ENCODE results near the gene CLEC1A. TPM values are rescaled to one million over a fixed set of nuclear protein-coding genes. Genes with fewer than 3 reads are reported as not detected.

The CLEC1A gene
- total and polyA plus RNA-seq, 12 donors = 1.4 to 5.6 (median 3.3) TPM

DNA sequence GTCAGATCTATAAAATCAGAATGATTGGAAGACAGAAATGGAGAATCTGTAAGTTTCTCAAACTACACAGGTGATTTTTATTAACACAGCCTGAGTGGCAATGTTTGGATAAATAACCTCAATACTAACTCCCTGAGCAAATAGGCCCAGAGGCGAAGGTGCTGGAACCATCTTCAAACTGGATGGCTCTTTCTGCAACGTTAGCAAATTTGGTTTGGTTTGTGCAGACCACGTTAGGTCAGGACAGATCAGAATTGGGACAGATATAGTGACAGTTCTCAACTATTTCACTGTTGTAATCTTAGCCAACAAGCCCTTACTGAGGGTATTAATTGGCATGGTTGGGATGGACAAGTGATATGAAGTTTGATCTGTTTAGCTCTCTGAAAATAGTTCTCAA lies 77.4 kb downstream of the CLEC1A start:
- intact Hi-C loops (cut with DNase I) = no loop called here
- 58 to 81% (median 80%) methylated on average over 3 of the region's 3 CpGs for WGBS, 4 donors

More for the DNA sequence above, 77.4 kb downstream of the CLEC1A start:
- TF ChIP-seq, protein P1, sequence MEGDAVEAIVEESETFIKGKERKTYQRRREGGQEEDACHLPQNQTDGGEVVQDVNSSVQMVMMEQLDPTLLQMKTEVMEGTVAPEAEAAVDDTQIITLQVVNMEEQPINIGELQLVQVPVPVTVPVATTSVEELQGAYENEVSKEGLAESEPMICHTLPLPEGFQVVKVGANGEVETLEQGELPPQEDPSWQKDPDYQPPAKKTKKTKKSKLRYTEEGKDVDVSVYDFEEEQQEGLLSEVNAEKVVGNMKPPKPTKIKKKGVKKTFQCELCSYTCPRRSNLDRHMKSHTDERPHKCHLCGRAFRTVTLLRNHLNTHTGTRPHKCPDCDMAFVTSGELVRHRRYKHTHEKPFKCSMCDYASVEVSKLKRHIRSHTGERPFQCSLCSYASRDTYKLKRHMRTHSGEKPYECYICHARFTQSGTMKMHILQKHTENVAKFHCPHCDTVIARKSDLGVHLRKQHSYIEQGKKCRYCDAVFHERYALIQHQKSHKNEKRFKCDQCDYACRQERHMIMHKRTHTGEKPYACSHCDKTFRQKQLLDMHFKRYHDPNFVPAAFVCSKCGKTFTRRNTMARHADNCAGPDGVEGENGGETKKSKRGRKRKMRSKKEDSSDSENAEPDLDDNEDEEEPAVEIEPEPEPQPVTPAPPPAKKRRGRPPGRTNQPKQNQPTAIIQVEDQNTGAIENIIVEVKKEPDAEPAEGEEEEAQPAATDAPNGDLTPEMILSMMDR (IDR thresholded peaks at IDR 0.05) = no peak
- TF ChIP-seq POLR2A (IDR thresholded peaks at IDR 0.05) = no peak
- Histone ChIP-seq H3K9me3 (replicated peaks in 1 of 3) (no peaks in the 10 kb centered on the region), H3K27me3 (no peaks in the 10 kb centered on the region), H3K4me1 (replicated peaks in 1 of 2) (no peaks in the 10 kb centered on the region), H3K27ac (no peak overlapping the region), H3K4me3 (no peak overlapping the region), H3K36me3 (replicated peaks in 1 of 2) (no peaks in the 10 kb centered on the region)
- DNase-seq = no peak

Other genes starting within 250 kb of the CLEC1A start
- gene CLEC2B, start 229.6 kb downstream of the CLEC1A start, total RNA-seq = 10 to 100 TPM in 4 of 9 donors, 1 to 10 TPM in 5; 3.9 to 17.0 (median 8.8) TPM
- gene CLEC2B, start 229.6 kb downstream of the CLEC1A start, polyA plus RNA-seq = 10 to 100 TPM; 10.8 to 17.7 (median 11.2) TPM
- gene KLRF2, start 217.5 kb downstream of the CLEC1A start, total RNA-seq = not detected
- gene KLRF2, start 217.5 kb downstream of the CLEC1A start, polyA plus RNA-seq = not detected
- gene CLEC2A, start 166.6 kb downstream of the CLEC1A start, total RNA-seq = not detected
- gene CLEC2A, start 166.6 kb downstream of the CLEC1A start, polyA plus RNA-seq = not detected
- gene CLEC12A, start 127.6 kb downstream of the CLEC1A start, total RNA-seq = 1 to 10 TPM in 5 of 9 donors, under 1 TPM in 2, not detected in 2; 0.36 to 2.3 (median 1.4) TPM
- 1 to 10 TPM in 2 of 3 donors, under 1 TPM in 1; 0.51 to 2.0 (median 1.8) TPM for gene CLEC12A, start 127.6 kb downstream of the CLEC1A start, polyA plus RNA-seq
- 1 to 10 TPM in 2 of 9 donors, under 1 TPM in 3, not detected in 4; 0.22 to 2.8 (median 0.46) TPM for gene CLEC1B, start 99.9 kb downstream of the CLEC1A start, total RNA-seq
- gene CLEC1B, start 99.9 kb downstream of the CLEC1A start, polyA plus RNA-seq = 1 to 10 TPM in 1 of 3 donors, under 1 TPM in 1, not detected in 1; 0.34 to 1.3 TPM
- under 1 TPM in 2 of 9 donors, not detected in 7; 0.11 to 0.14 TPM for gene CLEC12B, start 88.4 kb downstream of the CLEC1A start, total RNA-seq
- under 1 TPM in 1 of 3 donors, not detected in 2; 0.07 TPM for gene CLEC12B, start 88.4 kb downstream of the CLEC1A start, polyA plus RNA-seq
- under 1 TPM in 3 of 9 donors, not detected in 6; 0.14 to 0.23 (median 0.22) TPM for gene CLEC9A, start 68.3 kb downstream of the CLEC1A start, total RNA-seq
- gene CLEC9A, start 68.3 kb downstream of the CLEC1A start, polyA plus RNA-seq = under 1 TPM in 2 of 3 donors, not detected in 1; 0.07 to 0.10 TPM
- 10 to 100 TPM in 4 of 9 donors, 1 to 10 TPM in 5; 3.3 to 23.6 (median 8.8) TPM for gene CLEC7A, start 31.2 kb upstream of the CLEC1A start, total RNA-seq
- gene CLEC7A, start 31.2 kb upstream of the CLEC1A start, polyA plus RNA-seq = 1 to 10 TPM; 3.8 to 4.9 (median 3.9) TPM
- gene OLR1, start 73.1 kb upstream of the CLEC1A start, total RNA-seq = 1 to 10 TPM in 2 of 9 donors, under 1 TPM in 6, not detected in 1; 0.28 to 1.8 (median 0.60) TPM
- 1 to 10 TPM in 2 of 3 donors, under 1 TPM in 1; 0.37 to 2.2 (median 1.9) TPM for gene OLR1, start 73.1 kb upstream of the CLEC1A start, polyA plus RNA-seq
- 1 to 10 TPM in 1 of 9 donors, under 1 TPM in 5, not detected in 3; 0.07 to 2.3 (median 0.34) TPM for gene TMEM52B, start 80.0 kb upstream of the CLEC1A start, total RNA-seq
- under 1 TPM; 0.07 to 0.56 (median 0.37) TPM for gene TMEM52B, start 80.0 kb upstream of the CLEC1A start, polyA plus RNA-seq
- gene GABARAPL1, start 113.9 kb upstream of the CLEC1A start, total RNA-seq = 100 to 1,000 TPM in 4 of 9 donors, 10 to 100 TPM in 5; 71.6 to 260 (median 98.4) TPM
- 100 to 1,000 TPM in 1 of 3 donors, 10 to 100 TPM in 2; 58.2 to 224 (median 58.9) TPM for gene GABARAPL1, start 113.9 kb upstream of the CLEC1A start, polyA plus RNA-seq
- gene KLRD1, start 208.9 kb upstream of the CLEC1A start, total RNA-seq = 1 to 10 TPM in 4 of 9 donors, under 1 TPM in 5; 0.12 to 3.1 (median 0.69) TPM
- 1 to 10 TPM in 1 of 3 donors, under 1 TPM in 2; 0.10 to 1.1 (median 0.16) TPM for gene KLRD1, start 208.9 kb upstream of the CLEC1A start, polyA plus RNA-seq

Measured in adrenal gland (tissue), 12 donors.